Neural crest cell (in vitro differentiated cells): ENCODE measurements around the gene KRTAP2-3. TPM values are rescaled to one million over a fixed set of nuclear protein-coding genes. Genes with fewer than 3 reads are reported as not detected.
"Not testable (repeated sequence)": the region's sequence is repeated elsewhere in the genome, so short reads cannot be mapped to it uniquely, and the experiment has no call there.

Experiments
- DNase-seq: peaks from one replicate; pipeline ENCODE4 v3.0.0; 2021; ENCODE audit warnings: low read depth, mixed read lengths, low spot score
- H3K27ac Mint-ChIP-seq: one replicate; pipeline ENCODE4 v1.8.0; 2021; ENCODE audit warnings: mild to moderate bottlenecking, mixed read lengths; ENCODE audit not compliant: unreplicated experiment
- H3K27me3 Mint-ChIP-seq: 2 replicates; pipeline ENCODE4 v1.8.0; 2021; ENCODE audit warnings: low read depth, mild to moderate bottlenecking, mixed read lengths
- H3K36me3 Mint-ChIP-seq: 2 replicates; pipeline ENCODE4 v1.8.0; 2021; ENCODE audit warnings: low read depth, mild to moderate bottlenecking, mixed read lengths
- H3K4me1 Mint-ChIP-seq: 2 replicates; pipeline ENCODE4 v1.8.0; 2021; ENCODE audit warnings: mixed read lengths
- H3K4me3 Mint-ChIP-seq: one replicate; pipeline ENCODE4 v1.8.0; 2021; ENCODE audit warnings: mild to moderate bottlenecking, mixed read lengths
- H3K9me3 Mint-ChIP-seq: 2 replicates; pipeline ENCODE4 v1.8.0; 2021; ENCODE audit warnings: mixed read lengths
- CTCF ChIP-seq: fragments of 200-600 bp; sonication (generic); conservative IDR thresholded peaks from 2 replicates; pipeline ENCODE4 v1.5.0; 2021; ENCODE audit warnings: antibody characterized with exemption, mild to moderate bottlenecking
- total RNA-seq: library from RNA; stranded (reverse); gene quantifications from 2 replicates; pipeline ENCODE4 v1.2.1, GENCODE V29; 2021

Gene KRTAP2-3
- total RNA-seq, 1 donor from 2014 or later, result not detected

GRCh38 chr17:41101586-41102259 is 41.8 kb upstream of the KRTAP2-3 start, which contains the start of gene KRTAP4-16:
TSS of gene KRTAP4-16 (minus strand) at chr17:41102209. CDS start at chr17:41102209, 0 bp downstream.
- Mint-ChIP-seq H3K4me1 (no peaks in the 10 kb centered on the region), H3K27ac (no peak within 1 kb of the TSS), H3K27me3 (peaks cover 27% of the 10 kb centered on the region), H3K9me3 (no peaks in the 10 kb centered on the region), H3K4me3 (no peak within 1 kb of the TSS), H3K36me3 (no peaks in the 10 kb centered on the region)
- DNase-seq, result no peak
- TF ChIP-seq CTCF, result no peak

- not testable (repeated sequence) for H3K36me3 Mint-ChIP-seq, H3K4me3 Mint-ChIP-seq, H3K4me1 Mint-ChIP-seq, DNase-seq, H3K9me3 Mint-ChIP-seq, H3K27ac Mint-ChIP-seq
- H3K27me3 Mint-ChIP-seq, result peaks cover 30% of the 10 kb centered on the region
Observed at GRCh38 chr17:41099682-41100480, 40.0 kb upstream of the KRTAP2-3 start.

- Mint-ChIP-seq H3K36me3 (no peaks in the 10 kb centered on the region), H3K27me3 (peaks cover 27% of the 10 kb centered on the region), H3K4me3 (no peak overlapping the region), H3K9me3 (peaks cover 5% of the 10 kb centered on the region), H3K4me1 (no peaks in the 10 kb centered on the region), H3K27ac (no peak overlapping the region)
- no peak for TF ChIP-seq CTCF
- no peak for DNase-seq
Observed at GRCh38 chr17:41098481-41098880, 38.6 kb upstream of the KRTAP2-3 start.

- Mint-ChIP-seq H3K4me3 (no peak within 1 kb of the TSS), H3K36me3 (no peaks in the 10 kb centered on the region), H3K4me1 (no peaks in the 10 kb centered on the region), H3K9me3 (peaks cover 5% of the 10 kb centered on the region), H3K27me3 (peaks cover 26% of the 10 kb centered on the region), H3K27ac (no peak within 1 kb of the TSS)
- TF ChIP-seq CTCF, result no peak
- DNase-seq, result no peak
Observed at GRCh38 chr17:41098042-41098441, 38.1 kb upstream of the KRTAP2-3 start, which contains the start of gene KRTAP4-8. TSS of gene KRTAP4-8 (minus strand) at chr17:41098142. CDS start at chr17:41098084, 58 bp downstream.

GRCh38 chr17:41096055-41096454 is 36.1 kb upstream of the KRTAP2-3 start:
- Mint-ChIP-seq H3K4me3 (no peak overlapping the region), H3K9me3 (peaks cover 5% of the 10 kb centered on the region), H3K36me3 (no peaks in the 10 kb centered on the region), H3K4me1 (no peaks in the 10 kb centered on the region), H3K27me3 (peaks cover 26% of the 10 kb centered on the region), H3K27ac (no peak overlapping the region)
- TF ChIP-seq CTCF, result no peak
- no peak for DNase-seq

GRCh38 chr17:41088760-41089352 is 28.9 kb upstream of the KRTAP2-3 start:
- DNase-seq, H3K27ac Mint-ChIP-seq, H3K4me1 Mint-ChIP-seq, H3K9me3 Mint-ChIP-seq, H3K4me3 Mint-ChIP-seq, H3K36me3 Mint-ChIP-seq, H3K27me3 Mint-ChIP-seq: not testable (repeated sequence)

- DNase-seq, H3K27ac Mint-ChIP-seq, H3K4me3 Mint-ChIP-seq, H3K9me3 Mint-ChIP-seq, H3K36me3 Mint-ChIP-seq, H3K4me1 Mint-ChIP-seq, H3K27me3 Mint-ChIP-seq: not testable (repeated sequence)
Observed at GRCh38 chr17:41084100-41084856, 24.4 kb upstream of the KRTAP2-3 start, which contains the start of gene KRTAP4-7. TSS of gene KRTAP4-7 (plus strand) at chr17:41084150. CDS start at chr17:41084207, 57 bp downstream.

GRCh38 chr17:41083427-41083826 is 23.5 kb upstream of the KRTAP2-3 start:
- H3K4me1 Mint-ChIP-seq, H3K36me3 Mint-ChIP-seq: not testable (repeated sequence)

More at GRCh38 chr17:41083427-41083826, 23.5 kb upstream of the KRTAP2-3 start:
- not testable (repeated sequence) for H3K27ac Mint-ChIP-seq, H3K9me3 Mint-ChIP-seq, H3K27me3 Mint-ChIP-seq, H3K4me3 Mint-ChIP-seq, DNase-seq
